ENCODE results near the gene PABPC1L2B. TPM values are rescaled to one million over a fixed set of nuclear protein-coding genes. Genes with fewer than 3 reads are reported as not detected.
"Not testable (repeated sequence)": the region's sequence is repeated elsewhere in the genome, so short reads cannot be mapped to it uniquely, and the experiment has no call there.

The PABPC1L2B gene
- total RNA-seq (2013), result not detected
- not detected for polyA plus RNA-seq
- not detected in 2 replicates for polyA minus RNA-seq
- 0 reads per million in 11 experiments for total RNA-seq

DNA sequence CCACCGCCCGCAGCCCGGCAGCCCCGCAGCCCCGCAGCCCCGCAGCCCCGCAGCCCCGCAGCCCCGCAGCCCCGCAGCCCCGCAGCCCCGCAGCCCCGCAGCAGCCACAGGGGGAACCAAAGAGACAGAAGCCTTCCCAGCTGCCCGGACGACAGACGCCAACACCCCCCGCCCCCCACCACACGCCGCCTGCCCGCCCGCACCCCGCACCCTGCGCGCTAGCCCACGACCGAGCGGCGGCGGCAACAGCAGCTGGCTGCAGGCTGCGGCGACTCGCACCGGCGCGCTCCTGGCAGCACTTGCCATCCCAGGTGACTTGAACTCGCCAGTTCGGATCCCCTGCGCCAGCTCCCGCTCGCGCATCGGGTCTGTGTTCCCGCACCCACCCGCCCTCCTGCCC is at the start of gene PABPC1L2B:
TSS of gene PABPC1L2B (plus strand) at position 207 of the 400 bp plus-strand sequence. CDS start 704 bp downstream, outside the sequence.
- H3K4me3 ChIP-seq (replicated peaks in 1 of 3; ENCODE audit: low read depth in 2 of 3, low read length in 3 of 3); H3K27ac ChIP-seq (ENCODE audit: low read depth in 1 of 2, low read length in 2 of 2); H3K9ac ChIP-seq (ENCODE audit: insufficient read depth, low read length, poor library complexity, severe bottlenecking); H3K36me3 ChIP-seq (replicated peaks in 1 of 2; ENCODE audit: control insufficient read depth in 1 of 2, insufficient read depth in 2 of 2, low read length in 2 of 2); H3K4me3 Mint-ChIP-seq; H3K9me3 Mint-ChIP-seq; H3K4me2 ChIP-seq (replicated peaks; ENCODE audit: extremely low read depth, low read length, poor library complexity, severe bottlenecking); H3K27me3 Mint-ChIP-seq (ENCODE audit: low read depth in 3 of 3); H3K4me1 Mint-ChIP-seq; H3K36me3 Mint-ChIP-seq; H3K27ac Mint-ChIP-seq; H4K20me1 ChIP-seq (ENCODE audit: insufficient read depth, low read length); H3K79me2 ChIP-seq (ENCODE audit: insufficient read depth, low read length); H3K9me3 ChIP-seq (replicated peaks in 1 of 2; ENCODE audit: control insufficient read depth in 1 of 2, insufficient read depth in 1 of 2, low read length in 2 of 2); H2AFZ ChIP-seq (ENCODE audit: insufficient read depth, low read depth, low read length, poor library complexity, severe bottlenecking); intact Hi-C loops (cut with micrococcal nuclease); H3K4me1 ChIP-seq (ENCODE audit: control insufficient read depth in 1 of 2, insufficient read depth in 2 of 2, low read length in 2 of 2); DNase-seq: not testable (repeated sequence)
- peaks cover 0 to 11% of the 10 kb centered on the region in 2 donors for H3K27me3 ChIP-seq (ENCODE audit: control insufficient read depth in 2 of 2, insufficient read depth in 2 of 2, low read length in 2 of 2)
- no CpG with 5 or more reads among the region's 44 CpGs for WGBS (ENCODE audit: insufficient coverage)

DNA sequence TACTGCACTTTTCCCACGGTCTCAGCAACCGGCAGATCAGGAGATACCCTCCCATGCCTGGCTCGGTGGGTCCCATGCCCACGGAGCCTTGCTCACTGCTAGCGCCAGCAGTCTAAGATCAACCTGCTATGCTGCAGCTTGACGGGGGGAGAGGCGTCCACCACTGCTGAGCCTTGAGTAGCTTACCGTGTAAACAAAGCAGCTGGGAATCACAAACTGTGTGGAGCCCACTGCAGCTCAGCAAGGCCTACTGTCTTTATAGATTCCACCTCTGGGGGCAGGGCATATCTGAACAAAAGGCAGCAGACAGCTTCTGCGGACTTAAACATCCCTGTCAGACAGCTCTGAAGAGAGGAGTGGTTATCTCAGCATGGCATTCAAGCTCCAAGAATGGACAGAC is 42.8 kb upstream of the PABPC1L2B start:
- H3K4me3 ChIP-seq (replicated peaks in 1 of 3; ENCODE audit: low read depth in 2 of 3, low read length in 3 of 3); H3K9ac ChIP-seq (ENCODE audit: insufficient read depth, low read length, poor library complexity, severe bottlenecking); H3K4me1 ChIP-seq (ENCODE audit: control insufficient read depth in 1 of 2, insufficient read depth in 2 of 2, low read length in 2 of 2); DNase-seq; H3K27me3 Mint-ChIP-seq (ENCODE audit: low read depth in 3 of 3); H3K4me1 Mint-ChIP-seq; H3K27me3 ChIP-seq (ENCODE audit: control insufficient read depth in 2 of 2, insufficient read depth in 2 of 2, low read length in 2 of 2); H3K36me3 Mint-ChIP-seq; H3K4me2 ChIP-seq (replicated peaks; ENCODE audit: extremely low read depth, low read length, poor library complexity, severe bottlenecking); H3K4me3 Mint-ChIP-seq; H3K27ac Mint-ChIP-seq; H3K79me2 ChIP-seq (ENCODE audit: insufficient read depth, low read length); H4K20me1 ChIP-seq (ENCODE audit: insufficient read depth, low read length); H3K9me3 ChIP-seq (replicated peaks in 1 of 2; ENCODE audit: control insufficient read depth in 1 of 2, insufficient read depth in 1 of 2, low read length in 2 of 2); H3K9me3 Mint-ChIP-seq; intact Hi-C loops (cut with micrococcal nuclease); H2AFZ ChIP-seq (ENCODE audit: insufficient read depth, low read depth, low read length, poor library complexity, severe bottlenecking); H3K36me3 ChIP-seq (replicated peaks in 1 of 2; ENCODE audit: control insufficient read depth in 1 of 2, insufficient read depth in 2 of 2, low read length in 2 of 2); H3K27ac ChIP-seq (ENCODE audit: low read depth in 1 of 2, low read length in 2 of 2): not testable (repeated sequence)
- no CpG with 5 or more reads among the region's 9 CpGs for WGBS (ENCODE audit: insufficient coverage)

DNA sequence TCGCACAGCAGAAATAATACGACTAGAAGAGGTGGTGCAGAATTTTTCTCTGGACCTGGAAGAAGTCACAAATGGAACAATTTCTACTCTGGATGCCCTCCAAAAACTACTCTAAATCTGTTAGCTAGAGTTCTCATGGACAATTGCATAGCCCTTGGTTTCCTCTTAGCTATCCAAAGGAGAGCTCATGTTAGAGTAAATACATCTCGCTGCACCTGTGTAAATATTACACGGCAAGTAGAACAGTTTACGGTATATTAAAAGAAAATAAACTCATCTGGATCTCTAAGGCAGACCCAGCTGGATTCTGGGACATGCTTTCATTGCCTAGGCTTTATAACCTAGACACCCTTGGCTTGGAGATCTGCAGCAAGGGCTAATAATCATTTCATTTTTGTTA is 30.9 kb upstream of the PABPC1L2B start:
- H4K20me1 ChIP-seq (ENCODE audit: insufficient read depth, low read length); H3K4me2 ChIP-seq (replicated peaks; ENCODE audit: extremely low read depth, low read length, poor library complexity, severe bottlenecking); DNase-seq; H3K4me3 ChIP-seq (replicated peaks in 1 of 3; ENCODE audit: low read depth in 2 of 3, low read length in 3 of 3); H3K4me1 ChIP-seq (ENCODE audit: control insufficient read depth in 1 of 2, insufficient read depth in 2 of 2, low read length in 2 of 2); H3K9ac ChIP-seq (ENCODE audit: insufficient read depth, low read length, poor library complexity, severe bottlenecking); H3K36me3 Mint-ChIP-seq; H3K79me2 ChIP-seq (ENCODE audit: insufficient read depth, low read length); H3K27ac ChIP-seq (ENCODE audit: low read depth in 1 of 2, low read length in 2 of 2); H3K9me3 ChIP-seq (replicated peaks in 1 of 2; ENCODE audit: control insufficient read depth in 1 of 2, insufficient read depth in 1 of 2, low read length in 2 of 2); H3K4me1 Mint-ChIP-seq; H3K4me3 Mint-ChIP-seq; H2AFZ ChIP-seq (ENCODE audit: insufficient read depth, low read depth, low read length, poor library complexity, severe bottlenecking); H3K36me3 ChIP-seq (replicated peaks in 1 of 2; ENCODE audit: control insufficient read depth in 1 of 2, insufficient read depth in 2 of 2, low read length in 2 of 2); H3K9me3 Mint-ChIP-seq; H3K27ac Mint-ChIP-seq; intact Hi-C loops (cut with micrococcal nuclease); H3K27me3 Mint-ChIP-seq (ENCODE audit: low read depth in 3 of 3); H3K27me3 ChIP-seq (ENCODE audit: control insufficient read depth in 2 of 2, insufficient read depth in 2 of 2, low read length in 2 of 2): not testable (repeated sequence)
- WGBS (ENCODE audit: insufficient coverage), result no CpG with 5 or more reads among the region's 5 CpGs

DNA sequence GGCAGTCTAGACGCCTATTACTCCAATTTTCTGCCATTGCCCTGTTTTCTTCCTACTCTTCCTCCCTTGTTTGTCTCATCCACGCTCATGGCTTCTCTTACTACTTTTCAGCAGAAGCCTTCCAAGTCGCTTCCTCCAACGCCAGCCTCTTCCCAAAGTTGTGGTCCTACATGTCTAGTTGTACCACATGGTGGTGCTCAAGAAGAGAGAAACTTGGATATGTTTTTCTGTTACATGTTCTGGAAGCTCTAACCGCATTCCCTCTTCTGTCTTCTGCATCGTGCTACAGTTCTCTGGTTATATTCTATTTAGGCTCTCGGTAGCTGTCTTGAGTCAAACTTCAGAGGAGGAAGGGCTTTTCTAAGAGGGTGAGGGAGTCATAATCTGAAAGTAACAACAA is 27.9 kb upstream of the PABPC1L2B start:
- H4K20me1 ChIP-seq (ENCODE audit: insufficient read depth, low read length); H3K36me3 ChIP-seq (replicated peaks in 1 of 2; ENCODE audit: control insufficient read depth in 1 of 2, insufficient read depth in 2 of 2, low read length in 2 of 2); H3K9ac ChIP-seq (ENCODE audit: insufficient read depth, low read length, poor library complexity, severe bottlenecking); H3K27me3 ChIP-seq (ENCODE audit: control insufficient read depth in 2 of 2, insufficient read depth in 2 of 2, low read length in 2 of 2); H3K27ac ChIP-seq (ENCODE audit: low read depth in 1 of 2, low read length in 2 of 2); H3K4me3 Mint-ChIP-seq; H3K79me2 ChIP-seq (ENCODE audit: insufficient read depth, low read length); H3K4me1 Mint-ChIP-seq; intact Hi-C loops (cut with micrococcal nuclease); H3K27ac Mint-ChIP-seq; H3K9me3 Mint-ChIP-seq; DNase-seq; H3K36me3 Mint-ChIP-seq; H3K9me3 ChIP-seq (replicated peaks in 1 of 2; ENCODE audit: control insufficient read depth in 1 of 2, insufficient read depth in 1 of 2, low read length in 2 of 2); H3K4me3 ChIP-seq (replicated peaks in 1 of 3; ENCODE audit: low read depth in 2 of 3, low read length in 3 of 3); H3K27me3 Mint-ChIP-seq (ENCODE audit: low read depth in 3 of 3); H2AFZ ChIP-seq (ENCODE audit: insufficient read depth, low read depth, low read length, poor library complexity, severe bottlenecking); H3K4me1 ChIP-seq (ENCODE audit: control insufficient read depth in 1 of 2, insufficient read depth in 2 of 2, low read length in 2 of 2); H3K4me2 ChIP-seq (replicated peaks; ENCODE audit: extremely low read depth, low read length, poor library complexity, severe bottlenecking): not testable (repeated sequence)
- no CpG with 5 or more reads among the region's 7 CpGs for WGBS (ENCODE audit: insufficient coverage)
